GM12801 (cell line): ENCODE measurements around the gene CTAGE6.
"Not testable (repeated sequence)": the region's sequence is repeated elsewhere in the genome, so short reads cannot be mapped to it uniquely, and the experiment has no call there.

Source experiments
- CTCF ChIP-seq: IDR thresholded peaks from one replicate; pipeline ENCODE4 v1.5.1; 2011; ENCODE audit warnings: control low read depth; ENCODE audit not compliant: insufficient read length; ENCODE audit errors: extremely low read depth

The CTAGE6 gene

GRCh38 chr7:143757596-143757995 lies at the start of gene CTAGE6:
Gene CTAGE6 (minus strand): TSS chr7:143757696. CDS start chr7:143757658, 38 bp downstream.
- TF ChIP-seq CTCF, result not testable (repeated sequence)

GRCh38 chr7:143735962-143736361 lies 21.5 kb downstream of the CTAGE6 start:
- no peak for TF ChIP-seq CTCF

GRCh38 chr7:143733876-143734275 lies 23.6 kb downstream of the CTAGE6 start:
- TF ChIP-seq CTCF, result no peak

GRCh38 chr7:143728333-143728862 lies 29.1 kb downstream of the CTAGE6 start:
- TF ChIP-seq CTCF, result no peak
